Measurements from ENCODE around the gene DST. TPM values are rescaled to one million over a fixed set of nuclear protein-coding genes. Genes with fewer than 3 reads are reported as not detected.

The DST gene
- total RNA-seq, 1 donor from 2014 or later: 124 TPM

- no peak for TF ChIP-seq CTCF (conservative IDR thresholded peaks at IDR 0.05)
- H3K36me3 Mint-ChIP-seq (ENCODE audit: low read depth): peaks cover 14% of the 10 kb centered on the region
- no peak overlapping the region for H3K4me3 Mint-ChIP-seq
- H3K27ac Mint-ChIP-seq (ENCODE audit: unreplicated experiment): no peak overlapping the region
- no peaks in the 10 kb centered on the region for H3K27me3 Mint-ChIP-seq (ENCODE audit: low read depth)
- DNase-seq (ENCODE audit: low read depth, low spot score): no peak
- no peaks in the 10 kb centered on the region for H3K9me3 Mint-ChIP-seq
- H3K4me1 Mint-ChIP-seq: peaks cover 5% of the 10 kb centered on the region
These were observed 122.5 kb downstream of the DST start for GRCh38 chr6:56520218-56520617.

- H3K27ac Mint-ChIP-seq (ENCODE audit: unreplicated experiment): no peak overlapping the region
- no peaks in the 10 kb centered on the region for H3K27me3 Mint-ChIP-seq (ENCODE audit: low read depth)
- DNase-seq (ENCODE audit: low read depth, low spot score): no peak
- no peaks in the 10 kb centered on the region for H3K9me3 Mint-ChIP-seq
- TF ChIP-seq CTCF (conservative IDR thresholded peaks at IDR 0.05): no peak
- peaks cover 18% of the 10 kb centered on the region for H3K36me3 Mint-ChIP-seq (ENCODE audit: low read depth)
- H3K4me3 Mint-ChIP-seq: no peak overlapping the region
- no peaks in the 10 kb centered on the region for H3K4me1 Mint-ChIP-seq
These were observed 123.5 kb downstream of the DST start for GRCh38 chr6:56518995-56519767.

- TF ChIP-seq CTCF (conservative IDR thresholded peaks at IDR 0.05): no peak
- no peak for DNase-seq (ENCODE audit: low read depth, low spot score)
- Mint-ChIP-seq H3K27ac (ENCODE audit: unreplicated experiment) (no peak overlapping the region), H3K27me3 (ENCODE audit: low read depth) (no peaks in the 10 kb centered on the region), H3K4me1 (no peaks in the 10 kb centered on the region), H3K36me3 (ENCODE audit: low read depth) (peaks cover 24% of the 10 kb centered on the region), H3K4me3 (no peak overlapping the region), H3K9me3 (no peaks in the 10 kb centered on the region)
These were observed 125.4 kb downstream of the DST start for GRCh38 chr6:56517155-56517745.

GRCh38 chr6:56516003-56516402 lies 126.7 kb downstream of the DST start:
- no peak for TF ChIP-seq CTCF (conservative IDR thresholded peaks at IDR 0.05)

GRCh38 chr6:56515081-56515905 lies 127.4 kb downstream of the DST start:
- Mint-ChIP-seq H3K27ac (ENCODE audit: unreplicated experiment) (no peak overlapping the region), H3K36me3 (ENCODE audit: low read depth) (peaks cover 24% of the 10 kb centered on the region), H3K27me3 (ENCODE audit: low read depth) (no peaks in the 10 kb centered on the region), H3K9me3 (no peaks in the 10 kb centered on the region), H3K4me1 (no peaks in the 10 kb centered on the region), H3K4me3 (no peak overlapping the region)
- no peak for DNase-seq (ENCODE audit: low read depth, low spot score)
- TF ChIP-seq CTCF (conservative IDR thresholded peaks at IDR 0.05): no peak

More at GRCh38 chr6:56516003-56516402, 126.7 kb downstream of the DST start:
- H3K27me3 Mint-ChIP-seq (ENCODE audit: low read depth): no peaks in the 10 kb centered on the region
- no peak for DNase-seq (ENCODE audit: low read depth, low spot score)
- H3K4me3 Mint-ChIP-seq: no peak overlapping the region
- no peaks in the 10 kb centered on the region for H3K4me1 Mint-ChIP-seq
- peaks cover 24% of the 10 kb centered on the region for H3K36me3 Mint-ChIP-seq (ENCODE audit: low read depth)
- no peak overlapping the region for H3K27ac Mint-ChIP-seq (ENCODE audit: unreplicated experiment)
- no peaks in the 10 kb centered on the region for H3K9me3 Mint-ChIP-seq
